ENCODE results near the gene LINGO4.
"Not testable (repeated sequence)": the region's sequence is repeated elsewhere in the genome, so short reads cannot be mapped to it uniquely, and the experiment has no call there.

GRCh38 chr1:151768351-151769066 is 36.7 kb downstream of the LINGO4 start:
- not testable (repeated sequence) for TF ChIP-seq POLR2A (IDR thresholded peaks at IDR 0.05; ENCODE audit: low read length); GATA1 (IDR thresholded peaks at IDR 0.05; ENCODE audit: low read depth, low read length)

All from erythroblast (primary cell).